ENCODE results near the gene OR2AK2.

DNA sequence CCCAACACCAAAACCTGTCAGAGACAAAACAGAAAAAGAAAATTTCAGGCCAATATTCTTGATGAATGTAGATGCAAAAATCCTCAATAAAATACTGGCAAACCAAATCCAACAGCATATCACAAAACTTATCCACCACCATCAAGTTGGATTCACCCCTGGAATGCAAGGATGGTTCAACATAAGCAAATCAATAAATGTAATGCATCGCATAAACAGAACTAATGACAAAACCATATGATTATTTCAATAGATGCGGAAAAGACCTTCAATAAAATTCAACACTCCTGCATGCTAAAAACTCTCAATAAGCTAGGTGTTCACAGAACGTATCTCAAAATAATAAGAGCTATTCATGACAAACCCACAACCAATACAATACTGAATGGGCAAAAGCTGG is 44.6 kb downstream of the OR2AK2 start:
- TF ChIP-seq POLR2AphosphoS5 (IDR thresholded peaks at IDR 0.05; ENCODE audit: low read depth, low read length) (no peak), EZH2phosphoT487 (IDR thresholded peaks at IDR 0.05; ENCODE audit: borderline replicate concordance, low read depth) (no peak), RFX5 (IDR thresholded peaks at IDR 0.05; ENCODE audit: low read length) (no peak), RXRA (IDR thresholded peaks at IDR 0.05; ENCODE audit: borderline replicate concordance, low read depth) (no peak), NFIC (IDR thresholded peaks at IDR 0.05; ENCODE audit: borderline replicate concordance) (no peak)
- TF ChIP-seq, protein P1, sequence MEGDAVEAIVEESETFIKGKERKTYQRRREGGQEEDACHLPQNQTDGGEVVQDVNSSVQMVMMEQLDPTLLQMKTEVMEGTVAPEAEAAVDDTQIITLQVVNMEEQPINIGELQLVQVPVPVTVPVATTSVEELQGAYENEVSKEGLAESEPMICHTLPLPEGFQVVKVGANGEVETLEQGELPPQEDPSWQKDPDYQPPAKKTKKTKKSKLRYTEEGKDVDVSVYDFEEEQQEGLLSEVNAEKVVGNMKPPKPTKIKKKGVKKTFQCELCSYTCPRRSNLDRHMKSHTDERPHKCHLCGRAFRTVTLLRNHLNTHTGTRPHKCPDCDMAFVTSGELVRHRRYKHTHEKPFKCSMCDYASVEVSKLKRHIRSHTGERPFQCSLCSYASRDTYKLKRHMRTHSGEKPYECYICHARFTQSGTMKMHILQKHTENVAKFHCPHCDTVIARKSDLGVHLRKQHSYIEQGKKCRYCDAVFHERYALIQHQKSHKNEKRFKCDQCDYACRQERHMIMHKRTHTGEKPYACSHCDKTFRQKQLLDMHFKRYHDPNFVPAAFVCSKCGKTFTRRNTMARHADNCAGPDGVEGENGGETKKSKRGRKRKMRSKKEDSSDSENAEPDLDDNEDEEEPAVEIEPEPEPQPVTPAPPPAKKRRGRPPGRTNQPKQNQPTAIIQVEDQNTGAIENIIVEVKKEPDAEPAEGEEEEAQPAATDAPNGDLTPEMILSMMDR (IDR thresholded peaks at IDR 0.05) = no peak
- TF ChIP-seq, protein P2, sequence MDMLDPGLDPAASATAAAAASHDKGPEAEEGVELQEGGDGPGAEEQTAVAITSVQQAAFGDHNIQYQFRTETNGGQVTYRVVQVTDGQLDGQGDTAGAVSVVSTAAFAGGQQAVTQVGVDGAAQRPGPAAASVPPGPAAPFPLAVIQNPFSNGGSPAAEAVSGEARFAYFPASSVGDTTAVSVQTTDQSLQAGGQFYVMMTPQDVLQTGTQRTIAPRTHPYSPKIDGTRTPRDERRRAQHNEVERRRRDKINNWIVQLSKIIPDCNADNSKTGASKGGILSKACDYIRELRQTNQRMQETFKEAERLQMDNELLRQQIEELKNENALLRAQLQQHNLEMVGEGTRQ (IDR thresholded peaks at IDR 0.05; ENCODE audit: borderline replicate concordance, low read depth, low read length) = no peak
- TF ChIP-seq, protein P3, sequence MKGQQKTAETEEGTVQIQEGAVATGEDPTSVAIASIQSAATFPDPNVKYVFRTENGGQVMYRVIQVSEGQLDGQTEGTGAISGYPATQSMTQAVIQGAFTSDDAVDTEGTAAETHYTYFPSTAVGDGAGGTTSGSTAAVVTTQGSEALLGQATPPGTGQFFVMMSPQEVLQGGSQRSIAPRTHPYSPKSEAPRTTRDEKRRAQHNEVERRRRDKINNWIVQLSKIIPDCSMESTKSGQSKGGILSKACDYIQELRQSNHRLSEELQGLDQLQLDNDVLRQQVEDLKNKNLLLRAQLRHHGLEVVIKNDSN (IDR thresholded peaks at IDR 0.05; ENCODE audit: borderline replicate concordance, low read depth) = no peak
- TF ChIP-seq, protein P4, sequence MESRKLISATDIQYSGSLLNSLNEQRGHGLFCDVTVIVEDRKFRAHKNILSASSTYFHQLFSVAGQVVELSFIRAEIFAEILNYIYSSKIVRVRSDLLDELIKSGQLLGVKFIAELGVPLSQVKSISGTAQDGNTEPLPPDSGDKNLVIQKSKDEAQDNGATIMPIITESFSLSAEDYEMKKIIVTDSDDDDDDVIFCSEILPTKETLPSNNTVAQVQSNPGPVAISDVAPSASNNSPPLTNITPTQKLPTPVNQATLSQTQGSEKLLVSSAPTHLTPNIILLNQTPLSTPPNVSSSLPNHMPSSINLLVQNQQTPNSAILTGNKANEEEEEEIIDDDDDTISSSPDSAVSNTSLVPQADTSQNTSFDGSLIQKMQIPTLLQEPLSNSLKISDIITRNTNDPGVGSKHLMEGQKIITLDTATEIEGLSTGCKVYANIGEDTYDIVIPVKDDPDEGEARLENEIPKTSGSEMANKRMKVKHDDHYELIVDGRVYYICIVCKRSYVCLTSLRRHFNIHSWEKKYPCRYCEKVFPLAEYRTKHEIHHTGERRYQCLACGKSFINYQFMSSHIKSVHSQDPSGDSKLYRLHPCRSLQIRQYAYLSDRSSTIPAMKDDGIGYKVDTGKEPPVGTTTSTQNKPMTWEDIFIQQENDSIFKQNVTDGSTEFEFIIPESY (IDR thresholded peaks at IDR 0.05; ENCODE audit: borderline replicate concordance, low read depth) = no peak
